Right ventricle myocardium superior (tissue), 1 donor: ENCODE measurements around the gene OSM. TPM values are rescaled to one million over a fixed set of nuclear protein-coding genes. Genes with fewer than 3 reads are reported as not detected.
"Not testable (repeated sequence)": the region's sequence is repeated elsewhere in the genome, so short reads cannot be mapped to it uniquely, and the experiment has no call there.

Source experiments
- ATAC-seq: fragments of 200-7000 bp; cut with Tn5 transposase; one replicate; pipeline ENCODE4 v1.9.1; 2020; ENCODE audit warnings: mild to moderate bottlenecking; ENCODE audit not compliant: poor library complexity
- DNase-seq: peaks from one replicate; pipeline ENCODE4 v3.0.0-alpha.2; 2020
- intact Hi-C: fragments of 100-400 bp; cut with DNase I; formaldehyde crosslinking; loops from one replicate; pipeline ENCODE4 v1.11.2; 2022
- total RNA-seq: library from RNA; stranded (reverse); fragmentation: NEBNext Ultra II Directional; extraction: Animal tissue kit (Norgen Biotek cat#: 25700); gene quantifications from one replicate; pipeline ENCODE4 v1.2.1, GENCODE V29; 2021
- donor health status: DM: no; HTN: yes; CAD: no; lungs with severe emphysema.

OSM gene
- total RNA-seq, 1 donor from 2014 or later, result 0.11 TPM

GRCh38 chr22:30239488-30240405 lies 26.9 kb downstream of the OSM start:
- intact Hi-C loops, result no loop called here
- DNase-seq (no peak), ATAC-seq (no peak)

- ATAC-seq (peak; percentile 70), DNase-seq (peak; percentile 68)
- intact Hi-C loops, result no loop called here
Observed at GRCh38 chr22:30238661-30239487, 27.8 kb downstream of the OSM start.

- intact Hi-C loops, result no loop called here
- DNase-seq (no peak), ATAC-seq (no peak)
Observed at GRCh38 chr22:30238136-30238535, 28.5 kb downstream of the OSM start.

GRCh38 chr22:30236875-30237274 lies 29.8 kb downstream of the OSM start:
- no peak for DNase-seq
- intact Hi-C loops, result no loop called here
- ATAC-seq, result no peak

GRCh38 chr22:30235687-30236170 lies 30.9 kb downstream of the OSM start:
- DNase-seq (no peak), ATAC-seq (peak; percentile 62)
- intact Hi-C loops, result no loop called here

GRCh38 chr22:30234786-30235470 lies 31.7 kb downstream of the OSM start:
- DNase-seq (no peak), ATAC-seq (peak; percentile 30)
- intact Hi-C loops, result no loop called here

GRCh38 chr22:30234325-30234724 lies 32.3 kb downstream of the OSM start:
- intact Hi-C loops, ATAC-seq, DNase-seq: not testable (repeated sequence)

GRCh38 chr22:30233582-30233981 lies 33.1 kb downstream of the OSM start:
- intact Hi-C loops, result no loop called here
- DNase-seq, result no peak
- ATAC-seq, result no peak

- intact Hi-C loops, result no loop called here
- ATAC-seq (no peak), DNase-seq (no peak)
Observed at GRCh38 chr22:30232716-30233218, 33.9 kb downstream of the OSM start.

GRCh38 chr22:30230787-30231461 lies 35.7 kb downstream of the OSM start:
- intact Hi-C loops, result no loop called here
- DNase-seq, result no peak
- no peak for ATAC-seq

- DNase-seq, result no peak
- no peak for ATAC-seq
- intact Hi-C loops, result no loop called here
Observed at GRCh38 chr22:30230330-30230729, 36.3 kb downstream of the OSM start.

GRCh38 chr22:30228509-30229359 lies 37.9 kb downstream of the OSM start:
- intact Hi-C loops, result no loop called here
- DNase-seq (no peak), ATAC-seq (no peak)

- no peak for DNase-seq
- no peak for ATAC-seq
- intact Hi-C loops, result no loop called here
Observed at GRCh38 chr22:30227438-30228228, 39.0 kb downstream of the OSM start.

GRCh38 chr22:30226192-30226832 lies 40.3 kb downstream of the OSM start:
- DNase-seq (no peak), ATAC-seq (no peak)
- intact Hi-C loops, result no loop called here

GRCh38 chr22:30225220-30225927 lies 41.3 kb downstream of the OSM start:
- ATAC-seq, result no peak

More at GRCh38 chr22:30225220-30225927, 41.3 kb downstream of the OSM start:
- intact Hi-C loops, result no loop called here
- DNase-seq, result no peak
